OCI-LY7 (cell line): ENCODE data around the gene CA14. TPM values are rescaled to one million over a fixed set of nuclear protein-coding genes. Genes with fewer than 3 reads are reported as not detected.
"Not testable (repeated sequence)": the region's sequence is repeated elsewhere in the genome, so short reads cannot be mapped to it uniquely, and the experiment has no call there.

ENCODE experiments used
- BruUV-seq: library from RNA; stranded (reverse); fragments of 400-500 nt; replicated peaks from 2 replicates; lab custom pipeline; 2021; lab: Mats Ljungman, UMichigan
- CTCF ChIA-PET: fragments of 300-600 bp; sonication (Branson Sonifier 250); formaldehyde crosslinking; loops from one replicate; lab custom pipeline; 2022; ENCODE audit warnings: antibody characterized with exemption; ENCODE audit not compliant: unreplicated experiment; lab: Charles Lee
- POLR2A ChIA-PET: fragments of 300-600 bp; sonication (Branson Sonifier 250); formaldehyde crosslinking; loops from one replicate; lab custom pipeline; 2022; ENCODE audit warnings: antibody characterized with exemption; lab: Charles Lee
- DNase-seq: peaks from one replicate; pipeline ENCODE4 v3.0.0-alpha.2; 2015; ENCODE audit warnings: low spot score
- H2AFZ ChIP-seq: fragments of 200-600 bp; sonication (generic), shearing (Covaris generic); 2 replicates; pipeline ENCODE4 v1.6.1; 2014; ENCODE audit warnings: mild to moderate bottlenecking, antibody characterized with exemption, low read length, moderate library complexity
- H3K27ac ChIP-seq: fragments of 200-600 bp; sonication (generic); 2 replicates; pipeline ENCODE4 v1.5.1; 2014; ENCODE audit warnings: mixed run types, low read depth, mild to moderate bottlenecking, moderate library complexity, low read length, inconsistent platforms; ENCODE audit not compliant: poor library complexity, severe bottlenecking
- H3K36me3 ChIP-seq: fragments of 200-600 bp; sonication (generic); 2 replicates; pipeline ENCODE4 v1.6.1; 2014; ENCODE audit warnings: mild to moderate bottlenecking, antibody characterized with exemption, low read length, moderate library complexity, mixed read lengths; ENCODE audit not compliant: insufficient read depth
- H3K4me1 ChIP-seq: fragments of 200-600 bp; sonication (generic); 2 replicates; pipeline ENCODE4 v1.5.1; 2014; ENCODE audit warnings: mild to moderate bottlenecking, low read length; ENCODE audit not compliant: insufficient read depth, poor library complexity, severe bottlenecking
- H3K4me2 ChIP-seq: fragments of 200-600 bp; sonication (generic); 2 replicates; pipeline ENCODE4 v1.6.1; 2014; ENCODE audit warnings: mild to moderate bottlenecking, low read length
- H3K4me3 ChIP-seq: fragments of 200-600 bp; sonication (generic); 2 replicates; pipeline ENCODE4 v1.5.1; 2014; ENCODE audit warnings: mild to moderate bottlenecking, low read depth, low read length; ENCODE audit not compliant: poor library complexity, severe bottlenecking
- H3K79me2 ChIP-seq: fragments of 200-600 bp; sonication (generic); 2 replicates; pipeline ENCODE4 v1.6.1; 2016; ENCODE audit warnings: low read depth, mild to moderate bottlenecking, low read length, moderate library complexity, mixed read lengths; ENCODE audit not compliant: insufficient read depth
- H3K9me2 ChIP-seq: fragments of 200-600 bp; sonication (generic); 2 replicates; pipeline ENCODE4 v1.6.1; 2016; ENCODE audit warnings: mild to moderate bottlenecking, low read length, mixed read lengths; ENCODE audit not compliant: insufficient read depth
- H3K9me3 ChIP-seq: fragments of 200-600 bp; sonication (generic); 2 replicates; pipeline ENCODE4 v1.6.1; 2014; ENCODE audit warnings: mild to moderate bottlenecking, mixed run types, low read length, mixed read lengths
- H4K20me1 ChIP-seq: fragments of 200-600 bp; sonication (generic); 2 replicates; pipeline ENCODE4 v1.6.1; 2014; ENCODE audit warnings: mild to moderate bottlenecking, antibody characterized with exemption, low read length, moderate library complexity, mixed read lengths; ENCODE audit not compliant: insufficient read depth
- CTCF ChIP-seq: fragments of 200-600 bp; sonication (generic); conservative IDR thresholded peaks from 2 replicates; pipeline ENCODE4 v1.5.1; 2014; ENCODE audit warnings: mild to moderate bottlenecking, antibody characterized with exemption, low read length, moderate library complexity, mixed read lengths
- EZH2phosphoT487 ChIP-seq: fragments of 200-600 bp; sonication (generic); IDR thresholded peaks from 2 replicates; pipeline ENCODE4 v1.6.1; 2018; ENCODE audit warnings: low read depth, borderline replicate concordance, mild to moderate bottlenecking, mixed run types, antibody characterized with exemption, low read length, moderate library complexity, mixed read lengths
- intact Hi-C: fragments of 100-400 bp; cut with micrococcal nuclease; formaldehyde crosslinking; loops from one replicate; pipeline ENCODE4 v1.10.0; 2022; ENCODE audit not compliant: unreplicated experiment
- total RNA-seq, 2 experiments: library from RNA; depleted of rRNA in 1 of 2; stranded (reverse); fragments of >200 nt in 1 of 2; shearing (Covaris generic) in 1 of 2; gene quantifications; 2 replicates each; pipeline ENCODE4 v1.2.3, GENCODE V29; 2014 to 2022

The CA14 gene
- total RNA-seq, 2 experiments from 2014 or later: not detected

DNA sequence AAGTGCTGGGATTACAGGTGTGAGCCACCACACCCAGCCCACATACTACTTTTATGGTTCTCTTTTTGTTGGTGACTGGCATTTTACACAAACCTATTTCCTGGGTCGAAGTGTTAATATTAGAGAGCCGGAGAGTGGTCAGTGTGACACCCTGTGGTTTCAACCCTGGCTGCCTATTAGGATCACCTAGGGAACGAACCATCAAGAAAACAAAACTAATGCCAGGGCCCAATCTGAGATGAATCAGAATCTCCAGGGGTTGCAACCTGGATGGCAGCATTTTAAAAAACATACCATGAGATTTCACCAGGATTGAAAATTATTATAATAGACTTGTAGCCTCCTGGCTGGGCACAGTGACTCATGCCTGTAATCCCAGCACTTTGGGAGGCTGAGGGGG is 42.1 kb downstream of the CA14 start:
- H2AFZ ChIP-seq: no peak overlapping the region
- H3K4me3 ChIP-seq: no peak overlapping the region
- intact Hi-C loops: no loop called here
- BruUV-seq: no TSS peak
- CTCF ChIA-PET: no interaction called here
- peaks cover 13% of the 10 kb centered on the region for H3K79me2 ChIP-seq
- no peaks in the 10 kb centered on the region for H4K20me1 ChIP-seq
- POLR2A ChIA-PET: no interaction called here
- H3K27ac ChIP-seq: no peak overlapping the region
- peaks cover 8% of the 10 kb centered on the region for H3K4me1 ChIP-seq
- DNase-seq: no peak
- no peak for TF ChIP-seq CTCF
- TF ChIP-seq EZH2phosphoT487: no peak
- no peak overlapping the region for H3K4me2 ChIP-seq
- no peaks in the 10 kb centered on the region for H3K9me2 ChIP-seq
- H3K36me3 ChIP-seq: peaks cover 83% of the 10 kb centered on the region
- no peaks in the 10 kb centered on the region for H3K9me3 ChIP-seq

DNA sequence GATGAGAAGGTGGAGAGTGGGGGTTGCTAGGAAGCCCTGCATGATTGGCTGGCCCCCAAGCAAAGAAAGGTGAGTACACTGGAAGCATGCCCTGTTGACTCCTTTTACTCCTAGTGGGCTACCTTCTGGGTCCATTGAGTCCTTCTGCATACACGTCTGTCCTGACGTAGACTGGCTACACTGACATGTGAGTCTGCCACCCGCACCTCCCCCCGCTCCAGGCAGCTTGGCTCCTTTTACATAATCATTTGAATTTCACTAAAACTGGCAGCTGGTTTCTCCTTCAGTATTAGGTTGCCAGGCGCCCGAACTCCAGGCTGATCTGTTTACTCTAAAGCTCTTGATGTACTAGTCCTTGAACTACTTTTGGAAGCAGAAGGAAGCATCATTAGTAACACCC is 44.8 kb downstream of the CA14 start:
- H3K4me3 ChIP-seq: no peak overlapping the region
- H4K20me1 ChIP-seq: no peaks in the 10 kb centered on the region
- ChIA-PET CTCF (interaction anchor here (0.5 kb wide), 1 partner anchor 115 kb away, joined by 3 read pairs; no protein-coding TSS in a partner anchor), POLR2A (no interaction called here)
- BruUV-seq: no TSS peak
- no peak overlapping the region for H3K27ac ChIP-seq
- H3K9me3 ChIP-seq: no peaks in the 10 kb centered on the region
- H3K79me2 ChIP-seq: no peaks in the 10 kb centered on the region
- no peaks in the 10 kb centered on the region for H3K9me2 ChIP-seq
- peaks cover 71% of the 10 kb centered on the region for H3K36me3 ChIP-seq
- DNase-seq: no peak
- H2AFZ ChIP-seq: no peak overlapping the region
- no peaks in the 10 kb centered on the region for H3K4me1 ChIP-seq
- H3K4me2 ChIP-seq: no peak overlapping the region
- TF ChIP-seq EZH2phosphoT487: no peak
- no peak for TF ChIP-seq CTCF
- intact Hi-C loops: no loop called here

- ChIA-PET POLR2A (interaction anchor here (0.9 kb wide), 1 partner anchor 242 kb away, joined by 4 read pairs; no protein-coding TSS in a partner anchor), CTCF (interaction anchor here (0.5 kb wide), 2 partner anchors 15 to 114 kb away, joined by 3 to 4 read pairs; no protein-coding TSS in a partner anchor)
- Histone ChIP-seq H3K36me3 (peaks cover 70% of the 10 kb centered on the region), H3K9me3 (no peaks in the 10 kb centered on the region), H4K20me1 (no peaks in the 10 kb centered on the region), H3K27ac (no peak overlapping the region), H3K9me2 (no peaks in the 10 kb centered on the region), H3K4me2 (no peak overlapping the region), H3K4me1 (no peaks in the 10 kb centered on the region), H2AFZ (no peak overlapping the region), H3K79me2 (no peaks in the 10 kb centered on the region), H3K4me3 (no peak overlapping the region)
- TF ChIP-seq CTCF (no peak), EZH2phosphoT487 (no peak)
- no TSS peak for BruUV-seq
- DNase-seq: no peak
- intact Hi-C loops: no loop called here
Observed at GRCh38 chr1:150302902-150303301, 45.3 kb downstream of the CA14 start.

DNA sequence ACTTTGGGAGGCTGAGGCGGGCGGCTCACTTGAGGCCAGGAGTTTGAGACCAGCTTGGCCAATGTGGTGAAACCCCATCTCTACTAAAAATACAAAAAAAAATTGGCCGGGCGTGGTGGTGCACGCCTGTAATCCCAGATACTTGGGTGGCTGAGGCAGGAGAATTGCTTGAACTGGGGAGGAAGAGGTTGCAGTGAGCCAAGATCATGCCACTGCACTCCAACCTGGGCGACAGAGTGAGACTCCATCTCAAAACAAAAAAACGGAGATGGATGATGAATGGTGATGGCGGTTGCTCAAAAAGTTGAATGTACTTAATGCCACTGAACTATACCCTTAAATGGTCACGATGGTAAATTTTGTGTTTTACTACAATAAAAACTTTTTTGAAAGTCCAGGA is 51.0 kb downstream of the CA14 start:
- POLR2A ChIA-PET, H3K4me1 ChIP-seq, H3K27ac ChIP-seq, BruUV-seq, H3K9me2 ChIP-seq, intact Hi-C loops, H3K9me3 ChIP-seq, H3K79me2 ChIP-seq, H3K4me3 ChIP-seq, H2AFZ ChIP-seq, CTCF ChIA-PET, DNase-seq, H4K20me1 ChIP-seq, H3K4me2 ChIP-seq: not testable (repeated sequence)
- peaks cover 42% of the 10 kb centered on the region for H3K36me3 ChIP-seq
